NCI-H2196 (cell line): ENCODE measurements around the gene CARNS1.

Source experiments
- DNase-seq: peaks from one replicate; lab custom pipeline; 2025; ENCODE audit not compliant: unreplicated experiment; lab: John Stamatoyannopoulos, UW

The CARNS1 gene, protein sequence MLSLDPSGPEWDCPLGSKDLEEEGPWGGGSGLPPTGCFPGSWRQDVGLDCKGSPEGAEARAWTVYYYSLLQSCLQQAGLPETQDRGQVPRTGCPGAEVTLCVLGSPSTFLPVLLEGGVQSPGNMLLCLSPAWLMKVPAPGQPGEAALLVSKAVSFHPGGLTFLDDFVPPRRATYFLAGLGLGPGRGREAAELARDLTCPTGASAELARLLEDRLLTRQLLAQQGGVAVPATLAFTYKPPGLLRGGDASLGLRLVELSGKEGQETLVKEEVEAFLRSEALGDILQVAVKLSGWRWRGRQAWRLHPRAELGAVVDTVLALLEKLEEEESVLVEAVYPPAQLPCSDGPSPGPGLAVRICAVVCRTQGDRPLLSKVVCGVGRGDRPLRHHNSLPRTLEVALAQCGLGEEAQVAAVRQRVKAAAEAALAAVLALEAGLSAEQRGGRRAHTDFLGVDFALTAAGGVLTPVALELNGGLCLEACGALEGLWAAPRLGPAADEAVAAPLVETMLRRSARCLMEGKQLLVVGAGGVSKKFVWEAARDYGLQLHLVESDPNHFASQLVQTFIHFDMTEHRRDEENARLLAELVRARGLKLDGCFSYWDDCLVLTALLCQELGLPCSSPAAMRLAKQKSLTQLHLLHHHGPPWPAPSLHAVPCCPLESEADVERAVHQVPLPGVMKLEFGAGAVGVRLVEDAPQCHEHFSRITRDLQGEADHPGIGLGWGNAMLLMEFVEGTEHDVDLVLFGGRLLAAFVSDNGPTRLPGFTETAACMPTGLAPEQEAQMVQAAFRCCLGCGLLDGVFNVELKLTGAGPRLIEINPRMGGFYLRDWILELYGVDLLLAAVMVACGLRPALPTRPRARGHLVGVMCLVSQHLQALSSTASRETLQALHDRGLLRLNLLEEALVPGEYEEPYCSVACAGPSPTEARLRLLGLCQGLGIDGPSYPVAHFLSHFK

DNA sequence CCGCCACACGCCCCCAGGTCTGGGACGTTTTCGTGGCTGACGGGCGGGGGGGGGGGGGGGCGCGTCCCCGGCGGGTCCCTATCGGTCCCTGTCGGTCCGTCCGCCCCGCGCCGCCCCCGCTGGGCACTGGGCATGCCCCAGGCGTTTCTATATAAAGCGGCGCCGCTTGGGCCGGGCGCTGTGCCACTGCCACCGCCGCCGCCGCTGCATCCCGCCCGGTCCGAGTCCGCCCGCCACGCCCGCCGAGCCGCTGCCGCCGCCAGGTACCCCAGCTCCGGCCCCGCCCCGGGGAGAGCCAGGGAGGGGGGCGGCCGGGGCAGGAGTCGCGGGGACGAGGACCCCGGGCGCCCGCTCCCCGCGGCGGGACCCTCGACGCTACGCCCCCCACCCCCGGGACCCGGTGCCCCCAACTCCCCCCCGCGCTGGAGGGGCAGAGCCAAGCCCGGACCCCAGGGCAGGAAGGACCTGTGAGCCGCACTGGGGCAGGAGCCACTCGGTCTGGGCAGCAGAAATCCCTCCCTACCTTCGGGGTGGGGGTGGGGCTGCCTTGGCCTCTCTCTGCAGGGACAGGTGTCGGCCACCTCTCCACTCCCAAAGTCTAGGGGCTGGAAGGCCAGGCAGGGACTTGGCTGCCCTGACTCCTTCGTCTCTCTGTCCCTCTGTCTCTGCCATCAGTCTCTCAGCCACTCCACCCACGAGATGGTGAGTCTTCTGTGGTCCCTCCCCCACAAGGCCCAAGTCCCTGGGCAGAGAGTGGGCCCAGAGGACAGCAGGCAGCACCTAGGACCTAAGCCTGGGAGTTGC lies at the start of gene CARNS1:
TSS of gene CARNS1 (plus strand) at position 178 of the 804 bp plus-strand sequence. CDS start at position 700, 522 bp downstream.
- DNase-seq: no peak

DNA sequence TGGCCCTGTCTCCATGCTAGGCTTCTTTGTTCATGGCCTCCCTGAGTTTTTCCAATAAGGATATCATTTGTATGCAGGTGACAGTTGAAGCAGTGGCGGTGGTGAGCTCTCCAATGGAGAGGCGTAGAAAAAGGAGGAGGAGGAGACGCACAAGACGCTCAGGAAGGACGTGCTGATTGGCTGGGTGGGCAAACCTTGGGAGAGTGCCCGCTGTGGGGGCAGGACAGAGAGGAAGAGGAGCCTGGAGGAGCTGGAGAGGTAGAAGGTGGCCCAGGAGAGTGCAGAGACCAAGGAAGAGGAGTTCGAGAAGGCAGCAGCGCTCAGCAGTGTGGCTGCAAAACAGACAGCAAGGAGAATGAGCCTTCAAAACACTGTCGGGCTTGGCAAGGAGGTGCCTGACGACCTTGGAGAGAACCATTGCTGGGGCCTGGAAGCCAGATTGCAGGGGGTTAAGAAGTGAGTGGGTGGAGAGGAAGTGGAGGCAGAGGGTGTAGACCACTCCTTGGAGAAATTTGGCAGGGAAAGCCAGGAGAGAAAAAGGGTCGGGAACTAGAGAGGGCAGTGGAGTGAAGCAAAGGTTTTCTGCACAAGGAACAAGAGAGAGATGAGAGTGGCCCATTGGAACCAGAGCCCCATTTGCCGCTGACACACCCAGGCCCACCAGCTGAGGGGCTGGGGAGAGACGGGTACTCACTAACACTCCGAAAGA lies 49.6 kb upstream of the CARNS1 start:
- DNase-seq: no peak

DNA sequence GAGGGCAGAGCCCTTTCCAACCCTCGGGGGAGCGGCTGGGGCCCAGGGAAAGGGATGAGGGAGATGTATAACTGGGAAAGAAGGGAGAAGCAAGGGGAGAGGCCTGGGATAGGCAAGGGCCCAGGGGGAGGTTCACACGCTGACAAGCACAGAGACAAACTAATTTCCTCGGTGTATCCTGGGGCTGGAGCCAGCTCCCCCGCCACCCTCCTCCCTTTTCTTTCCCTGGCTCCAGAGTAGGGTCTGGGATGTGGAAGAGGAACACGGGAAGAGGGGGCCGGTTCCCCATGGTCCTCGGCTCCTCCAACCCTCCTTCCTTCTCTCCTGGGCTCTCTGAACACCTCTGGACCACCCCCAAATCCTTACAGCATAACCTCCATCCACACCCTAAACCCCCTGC lies 48.9 kb upstream of the CARNS1 start:
- no peak for DNase-seq

DNA sequence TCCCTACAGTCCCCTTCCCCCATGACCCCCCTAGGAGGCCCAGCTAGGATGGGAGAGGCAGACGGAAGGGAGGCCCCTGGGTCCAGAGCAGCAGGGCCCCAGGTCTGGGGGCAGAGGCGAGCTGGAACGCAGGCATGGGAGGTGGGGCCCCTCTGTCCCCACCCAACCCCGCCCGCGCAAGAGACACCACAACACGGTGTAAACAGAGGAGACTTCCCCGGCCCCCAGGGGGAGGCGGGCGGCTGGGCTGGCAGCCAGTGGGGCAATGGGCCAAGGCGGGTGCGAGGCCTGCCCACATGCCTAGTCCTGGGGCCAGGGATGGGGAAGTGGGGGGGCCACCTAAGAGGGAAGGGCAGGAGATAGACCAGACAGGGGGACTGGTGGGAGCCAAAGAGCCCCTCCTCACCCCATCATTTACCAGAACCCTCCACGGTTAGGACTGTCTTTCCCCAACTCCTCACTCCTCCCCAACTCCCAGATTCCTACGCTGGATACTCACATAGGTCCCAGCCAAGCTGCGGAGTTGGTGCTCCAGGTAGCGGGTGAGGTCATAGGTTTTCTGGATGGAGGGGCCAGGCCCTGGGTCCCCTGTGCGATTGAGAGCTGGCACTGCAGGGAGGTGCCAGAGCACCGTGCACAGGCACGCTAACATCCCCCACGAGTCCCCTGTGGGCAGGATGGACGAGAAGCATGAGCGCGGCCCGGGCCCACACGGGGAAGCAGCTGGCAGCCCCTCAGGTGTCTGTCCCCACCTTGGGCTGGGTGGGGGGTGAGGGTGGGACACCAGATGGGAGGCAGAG lies 48.3 kb upstream of the CARNS1 start:
- DNase-seq: no peak

DNA sequence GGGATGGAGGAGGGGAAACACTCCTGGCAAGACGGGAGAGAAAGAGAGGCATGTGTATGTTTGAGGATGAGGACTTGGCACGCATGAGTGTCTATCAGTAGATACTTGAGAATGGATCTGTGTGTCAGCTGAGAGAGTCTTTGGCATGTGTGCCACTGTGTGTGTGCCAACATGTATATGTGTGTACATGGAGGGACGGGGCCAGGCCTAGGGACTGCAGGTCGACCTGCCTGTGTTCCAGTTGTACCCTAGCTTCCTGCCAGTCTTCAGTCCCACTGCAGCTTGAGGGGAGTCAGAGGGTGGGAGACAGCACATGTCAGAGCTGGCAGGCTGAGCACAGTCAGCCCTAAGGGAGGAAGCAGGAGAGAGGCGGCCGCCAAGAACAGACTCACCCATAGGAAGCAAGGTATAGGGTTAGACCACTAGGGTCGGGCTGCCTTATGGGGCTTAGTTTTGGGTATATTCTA lies 47.7 kb upstream of the CARNS1 start:
- DNase-seq: no peak

DNA sequence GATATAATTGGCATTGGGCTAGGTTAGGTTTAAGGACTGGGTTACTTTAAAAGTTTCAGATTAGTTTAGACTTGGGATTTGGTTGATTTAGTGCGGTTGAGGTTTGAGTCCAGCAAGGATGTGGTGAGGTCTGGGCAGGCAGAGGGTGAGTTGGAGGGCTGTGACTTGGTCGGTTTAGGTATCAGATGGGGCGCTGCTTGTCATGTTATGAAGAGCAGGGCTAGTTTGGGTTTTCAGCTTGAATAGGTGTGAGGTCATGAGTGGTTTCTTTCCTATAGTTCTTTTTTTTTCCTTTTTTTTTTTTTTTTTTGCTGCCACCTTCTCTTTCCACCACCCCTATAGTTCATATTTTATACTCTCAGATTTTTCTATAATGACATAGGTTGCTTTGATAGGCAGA lies 46.9 kb upstream of the CARNS1 start:
- no peak for DNase-seq

DNA sequence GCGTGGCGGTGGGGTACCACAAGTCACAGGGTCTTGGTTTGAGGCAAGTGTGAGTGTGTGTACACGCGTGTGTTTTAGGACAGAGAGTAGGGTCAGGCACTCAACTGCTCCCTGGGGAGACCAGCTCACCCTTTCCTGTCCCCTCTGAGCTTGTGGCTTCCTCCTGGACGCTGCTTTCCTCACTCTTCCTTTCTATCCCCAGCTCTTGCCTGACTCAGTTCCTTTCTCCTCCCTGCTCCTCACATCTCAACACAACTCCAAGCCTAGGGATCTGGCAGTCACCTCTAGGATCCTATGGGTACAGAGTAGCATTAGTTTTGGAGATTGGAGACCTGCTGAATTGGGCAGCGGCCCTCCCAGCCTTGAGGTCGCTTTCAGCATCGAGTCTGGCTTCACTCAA lies 46.2 kb upstream of the CARNS1 start:
- DNase-seq: no peak

DNA sequence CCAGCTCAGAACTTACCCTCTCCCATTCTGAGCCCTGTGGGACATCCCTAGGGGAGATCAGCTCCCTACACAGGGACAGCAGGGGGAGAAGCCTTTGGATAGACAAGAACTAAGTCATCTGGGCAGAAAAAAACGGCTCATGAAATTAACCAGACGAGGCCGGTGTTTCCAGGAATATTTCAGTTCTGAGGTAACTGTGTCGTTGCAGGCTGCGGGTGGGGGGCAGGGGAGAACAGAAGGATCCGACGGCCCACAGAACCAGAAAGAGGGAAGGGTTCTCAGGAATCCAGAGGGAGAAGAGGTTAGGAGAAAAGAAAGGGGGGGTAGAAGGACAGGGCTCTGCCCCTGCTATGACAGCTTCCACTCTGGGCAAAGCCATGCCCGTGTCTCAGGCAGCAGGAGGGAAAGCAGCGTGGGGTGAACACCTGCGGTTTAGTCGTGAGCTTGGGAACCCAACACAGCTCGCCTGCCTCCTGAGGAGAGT lies 45.6 kb upstream of the CARNS1 start:
- no peak for DNase-seq

DNA sequence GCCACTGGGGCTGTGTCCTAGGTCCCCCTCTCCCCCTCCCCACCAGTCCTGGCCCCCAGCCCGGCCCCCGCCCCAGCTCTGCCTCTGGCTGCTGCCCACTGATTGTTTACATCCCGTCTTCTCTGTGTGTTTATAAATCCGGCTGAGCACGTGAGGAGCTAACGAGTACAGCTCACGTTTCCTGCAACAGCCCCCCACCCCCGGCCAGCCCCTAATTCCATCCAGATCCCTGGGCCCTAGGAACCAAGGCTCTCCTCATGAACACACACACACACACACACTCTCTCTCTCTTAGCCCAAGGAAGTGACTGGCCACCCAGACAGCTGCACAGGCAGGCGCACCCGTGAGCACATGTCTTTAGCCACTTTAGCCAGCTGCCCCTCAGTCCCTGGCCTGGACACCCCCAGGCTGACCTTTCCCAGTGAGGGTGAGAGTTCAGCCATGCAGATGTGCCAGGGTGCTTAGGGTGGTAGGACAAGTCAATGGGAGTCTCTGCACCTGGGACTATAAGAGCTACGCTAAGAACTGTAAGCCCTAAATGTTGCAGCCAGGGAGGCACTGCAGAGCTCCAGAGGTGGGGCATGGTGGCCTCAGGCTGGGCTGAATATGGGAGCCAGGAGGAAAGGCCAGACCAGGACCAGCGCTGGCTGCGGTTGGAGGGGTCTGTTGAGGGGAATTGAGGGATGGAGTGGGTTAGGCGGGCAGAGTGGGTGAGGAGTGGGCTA lies 45.0 kb upstream of the CARNS1 start:
- DNase-seq: no peak

DNA sequence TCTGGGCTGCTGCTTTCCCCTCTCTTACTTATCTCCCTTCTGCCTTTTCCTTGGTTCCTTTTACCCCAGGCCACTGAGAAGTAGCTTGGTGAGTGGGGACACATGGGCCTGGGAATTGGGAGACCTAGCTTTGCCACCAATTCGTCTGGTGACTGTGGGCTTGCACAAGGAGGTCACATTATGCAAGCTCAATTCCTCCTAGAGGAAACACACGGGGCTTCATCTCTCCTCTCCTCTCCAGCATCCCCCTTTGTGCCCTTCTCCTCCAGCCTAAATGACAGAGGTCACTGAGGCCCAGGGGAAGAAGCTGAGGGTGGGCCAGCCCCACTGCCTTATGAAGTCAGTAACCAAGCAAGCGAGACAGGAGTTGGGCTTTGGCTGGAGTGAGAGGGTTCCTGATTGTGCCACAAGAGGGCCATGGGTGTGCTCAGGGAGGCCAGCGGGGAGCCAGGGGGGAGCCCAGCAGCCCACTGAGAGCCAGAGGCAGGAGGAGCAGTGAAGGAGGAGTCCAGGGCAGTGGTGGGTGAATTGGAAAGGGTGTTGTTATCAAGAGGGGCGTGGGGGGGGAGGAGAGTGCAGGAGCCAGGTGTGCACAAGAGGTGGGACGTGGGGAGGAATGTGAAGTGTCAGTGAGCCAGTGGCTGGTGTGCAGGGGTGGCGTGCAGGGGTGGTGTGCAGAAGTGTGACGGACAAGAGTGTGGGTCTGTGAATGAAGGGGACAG lies 44.1 kb upstream of the CARNS1 start:
- DNase-seq: no peak

DNA sequence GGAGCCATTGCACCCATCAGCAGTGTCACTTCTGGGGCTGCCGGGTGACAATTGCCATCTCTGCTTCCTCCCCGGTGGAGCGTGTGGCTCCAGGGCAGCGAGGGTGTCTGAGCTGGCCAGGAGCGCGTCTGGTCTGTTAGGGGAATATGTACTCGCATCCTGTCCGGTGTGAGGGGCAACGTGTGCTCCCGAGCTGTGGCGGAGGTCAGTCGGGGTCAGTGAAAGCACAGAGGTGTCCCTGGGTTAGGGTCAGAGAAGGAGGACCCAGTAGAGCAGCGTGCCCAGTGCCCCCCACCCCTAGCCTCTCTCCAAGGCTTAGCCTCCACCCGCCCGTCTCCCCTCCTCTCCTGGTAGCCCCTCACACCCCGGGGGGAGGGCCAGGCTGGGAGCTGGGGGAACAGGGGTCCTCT lies 43.6 kb upstream of the CARNS1 start:
- no peak for DNase-seq

DNA sequence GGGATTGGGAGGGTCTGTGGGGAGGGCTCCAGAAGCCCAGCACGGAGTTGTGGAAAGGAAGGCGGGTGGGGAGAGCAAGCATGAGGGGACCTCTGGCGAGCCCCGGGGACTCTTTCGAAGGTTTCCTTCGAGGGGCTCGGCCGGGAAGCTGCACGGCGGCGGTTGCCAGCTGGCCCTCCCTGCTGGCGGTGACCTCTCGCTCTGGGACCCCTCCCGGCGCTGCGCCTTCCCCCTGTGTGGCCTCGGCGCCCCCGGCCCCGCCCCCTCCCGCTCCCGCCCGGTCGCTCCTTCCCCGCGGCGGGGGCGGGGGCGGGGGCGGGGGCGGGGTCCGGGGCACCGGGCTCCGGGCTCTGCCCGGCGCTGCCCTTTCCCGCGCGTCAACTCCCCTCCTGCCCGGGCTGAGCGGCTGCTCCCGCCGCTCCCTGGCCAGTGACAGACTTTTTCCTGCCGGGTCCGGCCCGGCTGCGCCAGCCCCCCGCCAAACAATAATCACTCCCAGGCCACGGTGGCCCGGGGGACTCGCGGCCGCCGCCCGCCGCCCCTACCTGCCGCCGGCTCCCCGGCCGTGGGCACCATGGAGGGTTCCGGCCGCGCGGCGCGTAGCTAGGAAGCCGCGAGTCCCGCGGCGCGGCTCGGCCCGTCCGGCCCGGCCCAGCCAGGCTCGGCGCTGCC lies 43.0 kb upstream of the CARNS1 start:
- DNase-seq: no peak

DNA sequence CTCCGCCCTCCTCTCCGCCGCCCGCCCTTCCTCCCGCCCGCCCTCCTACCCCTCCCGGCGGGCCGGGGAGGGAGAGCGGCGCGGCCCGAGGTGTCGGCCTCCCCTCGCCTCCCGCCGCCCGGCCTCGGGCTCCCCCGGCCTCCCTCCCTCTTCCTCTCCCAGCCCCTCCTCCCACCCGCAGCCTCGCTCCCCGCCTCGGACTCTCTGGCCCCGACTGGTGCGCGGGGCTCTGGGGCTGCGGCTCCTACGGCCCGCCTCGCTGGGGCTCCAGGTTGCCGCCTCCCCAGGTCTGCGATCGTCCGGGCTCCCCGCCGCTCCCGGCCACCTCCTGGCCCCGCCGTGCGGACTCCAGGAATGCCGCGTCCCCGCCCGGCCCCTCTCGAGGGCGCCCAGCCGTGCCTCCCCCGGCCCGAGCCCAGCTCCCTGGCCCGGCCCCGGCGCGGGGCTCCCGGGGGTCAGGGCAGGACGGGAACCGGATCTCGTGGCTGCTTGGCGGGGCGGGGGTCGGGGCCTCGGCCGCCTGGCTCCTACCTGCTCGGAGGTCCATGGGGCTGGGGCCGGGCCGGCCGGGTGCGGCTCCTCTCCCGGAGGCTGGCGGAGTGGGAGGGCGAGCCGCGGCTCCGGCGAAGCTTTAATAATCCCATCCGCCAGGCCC lies 42.4 kb upstream of the CARNS1 start, which contains the start of gene CLCF1:
TSS of gene CLCF1 (minus strand) at position 606 of the 655 bp plus-strand sequence. CDS start at position 547, 59 bp downstream.
- DNase-seq: no peak

DNA sequence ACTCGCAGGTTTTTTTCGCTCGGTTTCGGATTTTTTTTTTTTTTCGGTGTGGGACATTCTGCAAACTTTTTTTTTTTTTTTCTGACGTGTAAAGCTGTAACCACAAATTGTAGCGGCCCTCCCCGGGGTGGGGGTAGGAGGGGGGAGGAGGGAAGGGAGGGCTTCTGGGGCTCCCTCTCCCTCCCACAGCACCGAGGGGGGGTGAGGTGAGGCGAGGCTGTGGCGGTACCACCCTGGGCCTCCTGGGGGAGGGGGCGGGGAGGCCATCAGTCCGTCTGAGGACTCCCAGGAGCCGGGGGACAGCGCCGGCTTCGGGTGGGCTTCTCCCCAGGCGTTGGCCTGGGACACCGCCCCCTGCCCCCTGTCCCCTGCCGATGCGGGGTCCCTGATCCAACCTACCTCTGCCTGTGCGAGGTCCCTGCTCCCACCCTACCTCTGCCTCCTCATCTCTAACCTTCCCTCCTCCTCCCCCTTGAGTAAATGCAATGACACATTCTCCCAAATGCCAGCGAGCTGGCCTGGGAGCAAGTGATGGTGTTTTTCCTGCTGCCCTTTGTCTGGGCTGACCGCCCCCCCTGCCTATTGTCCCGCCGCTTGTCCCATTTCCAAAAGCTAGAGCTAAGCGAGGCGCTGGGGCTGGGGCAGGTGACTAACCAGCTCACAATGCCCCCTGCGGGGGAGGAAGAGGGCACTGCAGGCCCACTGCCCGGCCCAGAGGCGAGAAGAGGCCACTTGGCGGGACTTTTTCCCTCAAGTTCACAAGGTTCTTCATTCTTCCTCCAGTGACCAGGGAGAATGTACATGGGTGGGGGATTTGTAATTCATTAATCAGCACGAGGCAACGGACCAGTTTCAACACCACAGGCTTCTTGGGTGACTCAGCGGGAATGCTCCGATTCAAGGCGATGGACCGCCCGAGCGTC lies 41.6 kb upstream of the CARNS1 start:
- DNase-seq: no peak

DNA sequence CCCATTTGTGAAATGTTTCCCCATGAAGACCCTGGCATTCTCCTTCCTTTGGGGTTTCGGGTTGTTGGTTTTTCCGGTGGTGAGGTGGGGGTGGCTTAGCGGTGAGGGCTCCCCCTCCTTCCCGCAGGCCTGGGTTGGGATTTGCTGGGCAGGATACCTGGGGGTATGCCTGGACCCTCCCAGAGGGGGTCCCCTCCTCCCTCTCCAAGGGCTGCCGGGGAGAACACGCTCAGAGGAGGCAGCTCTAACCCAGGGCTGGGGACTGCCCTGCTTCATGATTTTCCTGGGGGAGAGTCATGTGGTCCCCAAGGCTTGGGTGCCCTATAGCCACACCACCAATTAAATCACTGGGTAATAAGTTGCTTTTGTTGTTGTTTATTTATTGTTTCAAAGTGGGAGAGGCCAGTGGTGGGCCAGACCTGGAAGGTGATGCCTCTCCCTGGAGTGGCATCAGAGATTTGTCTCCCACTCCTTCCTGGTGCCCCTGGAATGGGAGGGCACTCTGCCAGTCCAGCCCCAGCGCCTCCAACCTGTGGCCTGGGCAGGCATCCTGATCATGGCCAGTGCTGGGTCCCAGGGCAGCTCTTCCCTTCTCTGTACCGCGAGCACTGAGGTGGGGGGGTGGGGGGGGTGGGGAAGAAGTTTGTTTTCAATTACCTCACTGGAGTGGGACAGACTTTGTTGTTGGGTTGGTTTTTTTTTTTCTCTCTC lies 40.8 kb upstream of the CARNS1 start:
- DNase-seq: no peak
